Smooth muscle cell (in vitro differentiated cells): ENCODE measurements around the gene WWOX. TPM values are rescaled to one million over a fixed set of nuclear protein-coding genes. Genes with fewer than 3 reads are reported as not detected.

Source experiments
- DNase-seq: peaks from one replicate; lab custom pipeline; 2025; ENCODE audit not compliant: unreplicated experiment; lab: John Stamatoyannopoulos, UW
- H2AFZ ChIP-seq: fragments of 200-600 bp; sonication (generic); 2 replicates; pipeline ENCODE4 v1.6.0; 2016; ENCODE audit warnings: antibody characterized with exemption, low read depth, mild to moderate bottlenecking
- H3F3A ChIP-seq: fragments of 200-600 bp; sonication (generic); 2 replicates; pipeline ENCODE4 v1.6.0; 2017; ENCODE audit warnings: antibody characterized with exemption, low read depth
- H3K27ac ChIP-seq: fragments of 200-600 bp; sonication (generic); 2 replicates; pipeline ENCODE4 v1.5.1; 2016; ENCODE audit warnings: low read depth, mild to moderate bottlenecking
- H3K27me3 ChIP-seq: fragments of 200-600 bp; sonication (generic); 2 replicates; pipeline ENCODE4 v1.6.1; 2016; ENCODE audit warnings: low read depth, mild to moderate bottlenecking
- H3K36me3 ChIP-seq: fragments of 200-600 bp; sonication (generic); 2 replicates; pipeline ENCODE4 v1.5.1; 2016; ENCODE audit warnings: low read depth
- H3K4me1 ChIP-seq: fragments of 200-600 bp; sonication (generic); 2 replicates; pipeline ENCODE4 v1.5.1; 2016; ENCODE audit warnings: low read depth
- H3K4me2 ChIP-seq: fragments of 200-600 bp; sonication (generic); 2 replicates; pipeline ENCODE4 v1.6.0; 2016; ENCODE audit warnings: mild to moderate bottlenecking
- H3K4me3 ChIP-seq: fragments of 200-600 bp; sonication (generic); 2 replicates; pipeline ENCODE4 v1.5.1; 2016; ENCODE audit warnings: mild to moderate bottlenecking
- H3K79me2 ChIP-seq: fragments of 200-600 bp; sonication (generic); 2 replicates; pipeline ENCODE4 v1.6.0; 2016; ENCODE audit warnings: low read depth, mild to moderate bottlenecking
- H3K9ac ChIP-seq: fragments of 200-600 bp; sonication (generic); 2 replicates; pipeline ENCODE4 v1.6.0; 2016; ENCODE audit warnings: low read depth
- H3K9me3 ChIP-seq: fragments of 200-600 bp; sonication (generic); replicated peaks from 2 replicates; pipeline ENCODE4 v1.5.1; 2016; ENCODE audit warnings: low read depth
- H4K20me1 ChIP-seq: fragments of 200-600 bp; sonication (generic); 2 replicates; pipeline ENCODE4 v1.6.0; 2016; ENCODE audit warnings: low read depth
- WGBS: methylation state at CpG from one replicate; pipeline ENCODE4 v1.1.7; 2016; ENCODE audit warnings: low lambda C conversion rate; 5-methylcytosine and 5-hydroxymethylcytosine counted together
- polyA plus RNA-seq: library from polyadenylated mRNA; unstranded; fragments of >200 nt; fragmentation: Nextera tagmentation; extraction: Ambion mirVana; gene quantifications from 2 replicates; pipeline ENCODE4 v1.2.1, GENCODE V29; 2016
- total RNA-seq: library from RNA; depleted of rRNA; stranded (reverse); fragments of >200 nt; gene quantifications from 2 replicates; pipeline ENCODE4 v1.2.3, GENCODE V29; 2014
- TF ChIP-seq, protein P1 (sequence below): fragments of 200-600 bp; sonication (generic); IDR thresholded peaks from 2 replicates; pipeline ENCODE4 v1.5.1; 2017; ENCODE audit warnings: borderline replicate concordance, mild to moderate bottlenecking, antibody characterized with exemption; ENCODE audit not compliant: insufficient read depth, poor library complexity, severe bottlenecking

The WWOX gene
- total and polyA plus RNA-seq, 2 experiments from 2014 or later, result 7.5 to 14.0 TPM

DNA sequence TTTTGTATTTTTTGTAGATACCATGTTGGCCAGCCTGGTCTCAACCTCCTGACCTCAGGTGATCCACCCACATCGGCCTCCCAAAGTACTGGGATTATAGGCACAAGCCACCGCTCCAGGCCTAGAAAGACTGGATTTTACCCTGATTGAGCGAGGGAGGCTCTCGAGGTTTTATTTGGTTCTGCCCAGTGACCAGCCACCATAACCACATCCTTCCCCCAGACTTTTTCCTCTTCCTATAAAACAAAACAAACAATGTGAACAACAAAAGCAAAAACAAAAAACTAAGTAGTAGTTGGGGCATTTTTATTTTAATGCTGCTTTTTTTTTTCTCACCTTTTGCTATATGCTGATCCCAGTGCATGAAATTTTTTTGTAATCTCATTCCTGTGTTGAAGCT is 991.5 kb downstream of the WWOX start:
- Histone ChIP-seq H2AFZ (no peak overlapping the region), H3F3A (no peaks in the 10 kb centered on the region), H3K27me3 (no peaks in the 10 kb centered on the region), H3K79me2 (no peaks in the 10 kb centered on the region), H3K4me1 (no peaks in the 10 kb centered on the region), H3K9me3 (no peaks in the 10 kb centered on the region), H4K20me1 (no peaks in the 10 kb centered on the region), H3K4me2 (no peak overlapping the region), H3K27ac (no peak overlapping the region), H3K9ac (no peak overlapping the region), H3K4me3 (no peak overlapping the region), H3K36me3 (no peaks in the 10 kb centered on the region)
- WGBS, result 72% methylated on average over 4 of the region's 4 CpGs
- TF ChIP-seq, protein P1, sequence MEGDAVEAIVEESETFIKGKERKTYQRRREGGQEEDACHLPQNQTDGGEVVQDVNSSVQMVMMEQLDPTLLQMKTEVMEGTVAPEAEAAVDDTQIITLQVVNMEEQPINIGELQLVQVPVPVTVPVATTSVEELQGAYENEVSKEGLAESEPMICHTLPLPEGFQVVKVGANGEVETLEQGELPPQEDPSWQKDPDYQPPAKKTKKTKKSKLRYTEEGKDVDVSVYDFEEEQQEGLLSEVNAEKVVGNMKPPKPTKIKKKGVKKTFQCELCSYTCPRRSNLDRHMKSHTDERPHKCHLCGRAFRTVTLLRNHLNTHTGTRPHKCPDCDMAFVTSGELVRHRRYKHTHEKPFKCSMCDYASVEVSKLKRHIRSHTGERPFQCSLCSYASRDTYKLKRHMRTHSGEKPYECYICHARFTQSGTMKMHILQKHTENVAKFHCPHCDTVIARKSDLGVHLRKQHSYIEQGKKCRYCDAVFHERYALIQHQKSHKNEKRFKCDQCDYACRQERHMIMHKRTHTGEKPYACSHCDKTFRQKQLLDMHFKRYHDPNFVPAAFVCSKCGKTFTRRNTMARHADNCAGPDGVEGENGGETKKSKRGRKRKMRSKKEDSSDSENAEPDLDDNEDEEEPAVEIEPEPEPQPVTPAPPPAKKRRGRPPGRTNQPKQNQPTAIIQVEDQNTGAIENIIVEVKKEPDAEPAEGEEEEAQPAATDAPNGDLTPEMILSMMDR, result no peak
- DNase-seq, result no peak

DNA sequence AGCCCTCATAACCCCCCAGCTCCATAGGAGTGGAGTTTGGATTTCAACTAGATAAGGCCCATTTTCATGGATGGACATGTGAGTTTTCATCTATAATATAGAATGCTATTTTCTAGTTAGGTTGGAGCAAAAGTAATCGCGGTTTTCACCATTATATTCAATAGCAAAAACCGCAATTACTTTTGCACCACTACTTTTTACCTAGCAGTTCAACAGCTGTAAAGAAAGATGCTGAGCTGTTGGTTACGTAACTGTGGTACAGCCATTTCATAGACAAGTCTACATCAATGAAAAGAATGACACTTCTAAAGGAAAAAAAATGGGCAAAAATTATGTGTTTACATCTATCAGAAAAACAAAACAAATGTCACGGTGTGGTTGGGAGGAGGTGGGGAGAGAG is 993.4 kb downstream of the WWOX start:
- no peak for DNase-seq
- WGBS, result 92% methylated on average over 5 of the region's 5 CpGs

DNA sequence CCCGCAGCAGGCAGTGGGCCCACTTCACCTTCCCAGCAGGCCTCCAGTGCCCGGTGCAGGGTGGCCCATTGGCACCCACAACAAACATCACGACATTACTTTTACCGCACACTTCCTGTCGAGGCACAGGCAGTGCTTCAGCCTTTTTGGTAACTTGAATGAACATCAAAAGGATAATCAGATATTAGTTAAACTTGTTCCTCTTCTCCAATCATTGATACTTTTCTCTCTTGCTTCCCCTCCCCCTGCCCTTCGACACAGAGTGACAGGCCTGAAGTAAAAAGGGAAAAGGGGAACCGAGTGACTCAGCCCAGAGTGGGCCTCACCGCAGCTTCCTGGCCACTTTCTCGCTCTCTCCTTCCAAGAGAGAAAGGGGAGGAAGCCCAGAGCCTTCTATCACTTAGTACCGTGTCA is 994.1 kb downstream of the WWOX start:
- Histone ChIP-seq H3K9ac (no peak overlapping the region), H3K27ac (no peak overlapping the region), H4K20me1 (no peaks in the 10 kb centered on the region), H3K27me3 (no peaks in the 10 kb centered on the region), H3K4me3 (no peak overlapping the region), H2AFZ (no peak overlapping the region), H3K36me3 (no peaks in the 10 kb centered on the region), H3K79me2 (no peaks in the 10 kb centered on the region), H3K9me3 (no peaks in the 10 kb centered on the region), H3F3A (no peaks in the 10 kb centered on the region), H3K4me1 (peaks cover 11% of the 10 kb centered on the region), H3K4me2 (no peak overlapping the region)
- WGBS, result 88% methylated on average over 10 of the region's 10 CpGs
- TF ChIP-seq, protein P1, result no peak
- no peak for DNase-seq

More for the DNA sequence above, 993.4 kb downstream of the WWOX start:
- Histone ChIP-seq H3K36me3 (no peaks in the 10 kb centered on the region), H3K9ac (no peak overlapping the region), H3K27me3 (no peaks in the 10 kb centered on the region), H3K9me3 (no peaks in the 10 kb centered on the region), H2AFZ (no peak overlapping the region), H3F3A (no peaks in the 10 kb centered on the region), H3K4me2 (no peak overlapping the region), H3K4me1 (peaks cover 11% of the 10 kb centered on the region), H3K79me2 (no peaks in the 10 kb centered on the region), H4K20me1 (no peaks in the 10 kb centered on the region), H3K4me3 (no peak overlapping the region), H3K27ac (no peak overlapping the region)
- TF ChIP-seq, protein P1, result no peak

DNA sequence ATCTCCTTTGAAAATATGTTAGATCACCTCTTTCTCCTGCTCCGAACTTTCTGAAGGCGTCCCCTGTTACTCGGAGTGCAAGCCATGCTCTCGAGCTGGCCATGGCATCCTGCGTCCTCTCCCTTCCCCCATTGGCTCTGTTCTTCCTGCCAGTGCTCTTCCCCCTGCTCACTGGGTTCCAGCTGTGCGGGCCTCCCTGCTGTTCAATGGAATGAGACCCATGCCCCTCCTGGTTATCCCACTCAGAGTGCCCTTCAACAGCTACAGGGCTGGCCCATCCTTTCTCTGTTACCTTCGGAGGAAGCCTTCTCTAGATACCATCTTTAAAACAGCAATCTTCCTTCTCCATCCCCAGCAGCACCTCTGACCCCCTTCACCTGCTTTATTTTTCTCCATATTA is 996.8 kb downstream of the WWOX start:
- H4K20me1 ChIP-seq, result no peaks in the 10 kb centered on the region
- no peak overlapping the region for H3K27ac ChIP-seq
- 90% methylated on average over 7 of the region's 7 CpGs for WGBS
- H3F3A ChIP-seq, result no peaks in the 10 kb centered on the region
- peaks cover 11% of the 10 kb centered on the region for H3K4me1 ChIP-seq
- no peak for DNase-seq
- H2AFZ ChIP-seq, result no peak overlapping the region
- no peaks in the 10 kb centered on the region for H3K9me3 ChIP-seq
- TF ChIP-seq, protein P1, result no peak
- no peaks in the 10 kb centered on the region for H3K36me3 ChIP-seq
- H3K27me3 ChIP-seq, result peaks cover 5% of the 10 kb centered on the region
- H3K9ac ChIP-seq, result no peak overlapping the region
- H3K4me3 ChIP-seq, result no peak overlapping the region
- H3K4me2 ChIP-seq, result no peak overlapping the region
- no peaks in the 10 kb centered on the region for H3K79me2 ChIP-seq
